NOMO-1 (cell line): ENCODE measurements around the gene FAM81B.

ENCODE experiments used
- DNase-seq, 2 experiments: peaks; one replicate each; lab custom pipeline; 2025; ENCODE audit not compliant: unreplicated experiment in 2 of 2; lab: John Stamatoyannopoulos, UW

FAM81B gene

GRCh38 chr5:95454536-95454935 lies 63.4 kb downstream of the FAM81B start:
- no peak for DNase-seq

- DNase-seq = no peak
These were observed 69.5 kb downstream of the FAM81B start for GRCh38 chr5:95460665-95461064.

GRCh38 chr5:95471487-95471886 lies 80.3 kb downstream of the FAM81B start:
- no peak for DNase-seq

GRCh38 chr5:95471942-95472341 lies 80.8 kb downstream of the FAM81B start:
- no peak for DNase-seq

- DNase-seq = no peak
These were observed 93.3 kb downstream of the FAM81B start for GRCh38 chr5:95484421-95484820.

GRCh38 chr5:95486191-95486590 lies 95.0 kb downstream of the FAM81B start:
- DNase-seq = no peak

GRCh38 chr5:95487880-95488279 lies 96.7 kb downstream of the FAM81B start:
- DNase-seq = no peak
